ENCODE data around the gene ADAT3. TPM values are rescaled to one million over a fixed set of nuclear protein-coding genes. Genes with fewer than 3 reads are reported as not detected.
A peak's percentile ranks its signal among the peaks of the same experiment; 100 is the strongest.

Gene ADAT3
- total RNA-seq, 3 donors from 2014 or later (not counting 1 experiment from before 2014, with no cell fraction given) = 13.0 to 20.9 (median 13.1) TPM

- Mint-ChIP-seq H3K4me1 (peaks cover 26 to 39% of the 10 kb centered on the region in 2 donors), H3K27ac (peak overlapping the region in 1 of 2 donors; percentile 63), H3K9me3 (no peaks in the 10 kb centered on the region), H3K4me3 (no peak overlapping the region), H3K36me3 (no peaks in the 10 kb centered on the region), H3K27me3 (ENCODE audit: low read depth in 2 of 2) (no peaks in the 10 kb centered on the region)
- DNase-seq (no peak), ATAC-seq (no peak)
- WGBS (ENCODE audit: insufficient coverage) = 98% methylated on average over 23 of the region's 23 CpGs
- Histone ChIP-seq H3K27ac (ENCODE audit: low read length) (no peak overlapping the region), H3K36me3 (ENCODE audit: control insufficient read depth, insufficient read depth, low read length) (no peaks in the 10 kb centered on the region), H3K4me1 (ENCODE audit: control insufficient read depth, insufficient read depth, low read length) (peaks cover 36% of the 10 kb centered on the region), H3K4me3 (ENCODE audit: low read length) (no peak overlapping the region), H3K9me3 (ENCODE audit: control insufficient read depth, insufficient read depth, low read length) (no peaks in the 10 kb centered on the region), H3K27me3 (ENCODE audit: control insufficient read depth, insufficient read depth, low read length) (no peaks in the 10 kb centered on the region)
- intact Hi-C loops (cut with micrococcal nuclease) = no loop called here
- TF ChIP-seq, protein P1, sequence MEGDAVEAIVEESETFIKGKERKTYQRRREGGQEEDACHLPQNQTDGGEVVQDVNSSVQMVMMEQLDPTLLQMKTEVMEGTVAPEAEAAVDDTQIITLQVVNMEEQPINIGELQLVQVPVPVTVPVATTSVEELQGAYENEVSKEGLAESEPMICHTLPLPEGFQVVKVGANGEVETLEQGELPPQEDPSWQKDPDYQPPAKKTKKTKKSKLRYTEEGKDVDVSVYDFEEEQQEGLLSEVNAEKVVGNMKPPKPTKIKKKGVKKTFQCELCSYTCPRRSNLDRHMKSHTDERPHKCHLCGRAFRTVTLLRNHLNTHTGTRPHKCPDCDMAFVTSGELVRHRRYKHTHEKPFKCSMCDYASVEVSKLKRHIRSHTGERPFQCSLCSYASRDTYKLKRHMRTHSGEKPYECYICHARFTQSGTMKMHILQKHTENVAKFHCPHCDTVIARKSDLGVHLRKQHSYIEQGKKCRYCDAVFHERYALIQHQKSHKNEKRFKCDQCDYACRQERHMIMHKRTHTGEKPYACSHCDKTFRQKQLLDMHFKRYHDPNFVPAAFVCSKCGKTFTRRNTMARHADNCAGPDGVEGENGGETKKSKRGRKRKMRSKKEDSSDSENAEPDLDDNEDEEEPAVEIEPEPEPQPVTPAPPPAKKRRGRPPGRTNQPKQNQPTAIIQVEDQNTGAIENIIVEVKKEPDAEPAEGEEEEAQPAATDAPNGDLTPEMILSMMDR (IDR thresholded peaks at IDR 0.05) = no peak
These were observed 57.5 kb downstream of the ADAT3 start for GRCh38 chr19:1962674-1963073.

Other genes with a start within 250 kb of the ADAT3 start
- gene ONECUT3, start 151.9 kb upstream of the ADAT3 start, total RNA-seq = not detected
- 10 to 100 TPM in 2 of 3 donors, 1 to 10 TPM in 1; 5.3 to 11.5 (median 11.2) TPM for gene ATP8B3, start 93.1 kb upstream of the ADAT3 start, total RNA-seq
- 10 to 100 TPM; 90.7 to 91.7 (median 91.5) TPM for gene REXO1, start 56.9 kb upstream of the ADAT3 start, total RNA-seq
- 10 to 100 TPM; 29.1 to 38.4 (median 34.8) TPM for gene KLF16, start 41.8 kb upstream of the ADAT3 start, total RNA-seq
- 100 to 1,000 TPM; 554 to 652 (median 608) TPM for gene ABHD17A, start 19.9 kb upstream of the ADAT3 start, total RNA-seq
- 10 to 100 TPM; 43.1 to 53.7 (median 46.9) TPM for gene SCAMP4, start within 50 bp of the ADAT3 start, total RNA-seq
- gene CSNK1G2, start 35.8 kb downstream of the ADAT3 start, total RNA-seq = 100 to 1,000 TPM; 138 to 143 (median 139) TPM
- gene BTBD2, start 110.3 kb downstream of the ADAT3 start, total RNA-seq = 10 to 100 TPM; 47.6 to 57.0 (median 53.4) TPM
- 100 to 1,000 TPM; 259 to 389 (median 322) TPM for gene MKNK2, start 145.8 kb downstream of the ADAT3 start, total RNA-seq
- gene MOB3A, start 190.9 kb downstream of the ADAT3 start, total RNA-seq = 100 to 1,000 TPM; 239 to 314 (median 246) TPM
- gene IZUMO4, start 191.5 kb downstream of the ADAT3 start, total RNA-seq = 1 to 10 TPM; 3.3 to 7.6 (median 7.1) TPM
- 10 to 100 TPM; 74.6 to 93.1 (median 87.5) TPM for gene AP3D1, start 246.2 kb downstream of the ADAT3 start, total RNA-seq